ENCODE results near the gene BID. TPM values are rescaled to one million over a fixed set of nuclear protein-coding genes. Genes with fewer than 3 reads are reported as not detected.

Gene BID
- total RNA-seq, 1 experiment from 2014 or later: 23.2 TPM

- no peaks in the 10 kb centered on the region for H3K79me1 ChIP-seq (ENCODE audit: insufficient read depth, low read depth, low read length, poor library complexity, severe bottlenecking)
- H3K23me2 ChIP-seq (ENCODE audit: insufficient read length, low read depth, low read length, poor library complexity, severe bottlenecking): no peaks in the 10 kb centered on the region
- no peak overlapping the region for H3K4ac ChIP-seq (ENCODE audit: low read depth, low read length)
- H3K27me3 ChIP-seq (ENCODE audit: insufficient read depth, low read length): no peaks in the 10 kb centered on the region
- H3T11ph ChIP-seq (ENCODE audit: low read length): no peak overlapping the region
- H3K9ac ChIP-seq (ENCODE audit: extremely low read depth, insufficient read length, low read length): no peak overlapping the region
- no peak overlapping the region for H3K18ac ChIP-seq (ENCODE audit: insufficient read length, low read depth, low read length)
- no peak for TF ChIP-seq CTCF (conservative IDR thresholded peaks at IDR 0.05)
- no peak overlapping the region for H2BK15ac ChIP-seq (ENCODE audit: low read depth, low read length)
- H3K36me3 Mint-ChIP-seq (ENCODE audit: insufficient read depth in 1 of 3, low read depth in 3 of 3): peaks cover 13 to 52% (median 37%) of the 10 kb centered on the region in 3 experiments; a peak in 6 of 7 replicates
- no peaks in the 10 kb centered on the region for H3K27me3 Mint-ChIP-seq (ENCODE audit: low read depth)
- no peak overlapping the region for H4K91ac ChIP-seq (ENCODE audit: insufficient read length, low read depth, low read length)
- no peaks in the 10 kb centered on the region for H3K9me3 Mint-ChIP-seq
- no peaks in the 10 kb centered on the region for H3K9me3 ChIP-seq (ENCODE audit: control insufficient read depth, low read depth, low read length)
- H3K23ac ChIP-seq (ENCODE audit: insufficient read length, low read depth, low read length): no peak overlapping the region
- no peaks in the 10 kb centered on the region for H4K20me1 ChIP-seq (ENCODE audit: control insufficient read depth, insufficient read depth, insufficient read length)
- no peak overlapping the region for H3K56ac ChIP-seq (ENCODE audit: insufficient read length, low read depth, low read length)
- H4K5ac ChIP-seq (ENCODE audit: insufficient read length, low read depth, low read length): no peak overlapping the region
- H3K4me1 ChIP-seq (ENCODE audit: insufficient read depth, low read length): no peaks in the 10 kb centered on the region
- H3K4me3 Mint-ChIP-seq: no peak overlapping the region
- no peak for DNase-seq
- H2BK5ac ChIP-seq (ENCODE audit: insufficient read length, low read length): no peak overlapping the region
- H2AK5ac ChIP-seq (ENCODE audit: insufficient read length, low read length): no peak overlapping the region
- WGBS (ENCODE audit: extremely low coverage, insufficient read length, low lambda C conversion rate): no CpG with 5 or more reads among the region's 12 CpGs
- no peak overlapping the region for H2BK12ac ChIP-seq (ENCODE audit: insufficient read length, low read depth, low read length)
- H2BK120ac ChIP-seq (ENCODE audit: low read depth, low read length, poor library complexity, severe bottlenecking): no peak overlapping the region
- peaks cover 0 to 1% of the 10 kb centered on the region in 2 experiments; a peak in 2 of 4 replicates for H3K4me1 Mint-ChIP-seq
- peak overlapping the region in 1 of 3 experiments; percentile 79; a peak in 3 of 7 replicates for H3K27ac Mint-ChIP-seq
- H3K79me2 ChIP-seq (ENCODE audit: insufficient read depth, low read length): no peaks in the 10 kb centered on the region
- no peak overlapping the region for H3K14ac ChIP-seq (ENCODE audit: insufficient read depth, low read length)
- H3K27ac ChIP-seq (ENCODE audit: insufficient read length, low read depth, low read length): no peak overlapping the region
- no peak overlapping the region for H4K8ac ChIP-seq (replicated peaks; ENCODE audit: insufficient read length, low read depth, low read length)
- H2AFZ ChIP-seq (ENCODE audit: low read length): no peak overlapping the region
- H2BK20ac ChIP-seq (ENCODE audit: low read depth, low read length, poor library complexity, severe bottlenecking): no peak overlapping the region
- H3K4me2 ChIP-seq (ENCODE audit: insufficient read depth, insufficient read length, low read length): no peak overlapping the region
These were observed 36.4 kb upstream of the BID start for GRCh38 chr22:17810570-17811116.

Data from H9 (cell line).